A549 (cell line): Measurements from ENCODE around the gene KIF1A. TPM values are rescaled to one million over a fixed set of nuclear protein-coding genes. Genes with fewer than 3 reads are reported as not detected.

Experiments
- ATAC-seq, 2 experiments: fragments of 200-7000 bp in 1 of 2; fragments of >200 bp in 1 of 2; cut with Nextera tagmentation in 1 of 2; cut with Tn5 transposase in 1 of 2; 3 replicates each; pipeline versions ENCODE4 v1.8.0 to v1.9.1; 2018 to 2020; ENCODE audit warnings: mild to moderate bottlenecking in 1 of 2, moderate library complexity in 1 of 2
- CTCF ChIA-PET: fragments of 300-600 bp; sonication (Branson Sonifier 250); formaldehyde crosslinking; extraction: SDS; loops from one replicate; lab custom pipeline; 2021; ENCODE audit warnings: antibody characterized with exemption, inconsistent platforms; lab: Yijun Ruan, JAX
- POLR2A ChIA-PET: fragments of 350-600 bp; formaldehyde crosslinking; extraction: SDS; loops from one replicate; lab custom pipeline; 2021; ENCODE audit warnings: antibody characterized with exemption, inconsistent platforms; lab: Yijun Ruan, JAX
- DNase-seq, 2 experiments: peaks; one replicate each; pipeline versions ENCODE4 v3.0.0 to v3.0.0-alpha.2; 2011 to 2016; ENCODE audit warnings: low read depth in 1 of 2, low spot score in 1 of 2
- FAIRE-seq: peaks from 2 replicates; lab custom pipeline; 2011; peaks lifted over from hg19 to GRCh38; lab: Jason Lieb, UNC
- H3K27ac ChIP-seq, 2 experiments: fragments of >200 bp; sonication (Bioruptor Twin); formaldehyde crosslinking; 3 replicates each; pipeline ENCODE4 v1.5.1; 2016 to 2017
- H3K4me1 ChIP-seq: fragments of >200 bp; sonication (Bioruptor Twin); formaldehyde crosslinking; 3 replicates; pipeline ENCODE4 v1.6.1; 2016
- H3K4me2 ChIP-seq: fragments of >200 bp; sonication (Bioruptor Twin); formaldehyde crosslinking; 3 replicates; pipeline ENCODE4 v1.6.1; 2016
- H3K4me3 ChIP-seq: fragments of >200 bp; sonication (Bioruptor Twin); formaldehyde crosslinking; 3 replicates; pipeline ENCODE4 v1.5.1; 2016
- H3K9me3 ChIP-seq: fragments of >200 bp; sonication (Bioruptor Twin); formaldehyde crosslinking; 3 replicates; pipeline ENCODE4 v1.6.1; 2016
- BCL3 ChIP-seq: fragments of >200 bp; sonication (Bioruptor Twin); formaldehyde crosslinking; IDR thresholded peaks from 3 replicates; pipeline ENCODE4 v1.6.1; 2016
- BHLHE40 ChIP-seq: IDR thresholded peaks from 2 replicates; pipeline ENCODE4 v1.6.1; 2012; ENCODE audit warnings: low read depth, low read length, inconsistent platforms
- CHD4 ChIP-seq: fragments of 200-600 bp; sonication (generic); IDR thresholded peaks from 2 replicates; pipeline ENCODE4 v1.6.1; 2016; ENCODE audit warnings: antibody characterized with exemption, mild to moderate bottlenecking, borderline replicate concordance
- E2F6 ChIP-seq: IDR thresholded peaks from 2 replicates; pipeline ENCODE4 v1.6.1; 2012; ENCODE audit warnings: low read depth, borderline replicate concordance
- EHF ChIP-seq: fragments of 250-450 bp; sonication (Bioruptor Pico); IDR thresholded peaks from 2 replicates; pipeline ENCODE4 v1.5.0; 2020; ENCODE audit warnings: mild to moderate bottlenecking
- ELK1 ChIP-seq: fragments of 150-350 bp; IDR thresholded peaks from 2 replicates; pipeline ENCODE4 v1.6.1; 2014; ENCODE audit warnings: low read depth, mild to moderate bottlenecking, low read length
- FOSB ChIP-seq: fragments of 250-450 bp; sonication (Bioruptor Pico); IDR thresholded peaks from 2 replicates; pipeline ENCODE4 v1.5.0; 2020; ENCODE audit warnings: mild to moderate bottlenecking, moderate library complexity
- FOSL2 ChIP-seq, 2 experiments: fragments of 450-650 bp in 1 of 2; fragments of >200 bp in 1 of 2; sonication (Bioruptor Twin) in 1 of 2; formaldehyde crosslinking; IDR thresholded peaks; 2 replicates each; pipeline versions ENCODE4 v1.5.0 to v1.6.1; 2016 to 2020; ENCODE audit warnings: mild to moderate bottlenecking in 1 of 2, moderate library complexity in 1 of 2
- HES2 ChIP-seq: fragments of >200 bp; sonication (Bioruptor Twin); formaldehyde crosslinking; IDR thresholded peaks from 2 replicates; pipeline ENCODE4 v1.6.1; 2016
- HEYL ChIP-seq: fragments of 250-450 bp; sonication (Bioruptor Pico); IDR thresholded peaks from 2 replicates; pipeline ENCODE4 v1.8.0; 2021; ENCODE audit warnings: mild to moderate bottlenecking, moderate library complexity
- HOXA7 ChIP-seq: fragments of 250-450 bp; sonication (Bioruptor Pico); IDR thresholded peaks from 2 replicates; pipeline ENCODE4 v1.5.0; 2020; ENCODE audit warnings: mild to moderate bottlenecking, moderate library complexity
- HOXB13 ChIP-seq: fragments of 250-450 bp; sonication (Bioruptor Pico); IDR thresholded peaks from 2 replicates; pipeline ENCODE4 v1.5.0; 2020; ENCODE audit warnings: low read depth, mild to moderate bottlenecking, moderate library complexity
- HOXB5 ChIP-seq: fragments of 250-450 bp; sonication (Bioruptor Pico); IDR thresholded peaks from 2 replicates; pipeline ENCODE4 v1.5.0; 2020; ENCODE audit warnings: mild to moderate bottlenecking, moderate library complexity
- JUN ChIP-seq, 2 experiments: fragments of >200 bp; sonication (Bioruptor Twin); formaldehyde crosslinking; IDR thresholded peaks; 2 replicates in 1 of 2; 3 replicates in 1 of 2; pipeline ENCODE4 v1.6.1; 2016 to 2017
- KDM1A ChIP-seq: fragments of 200-600 bp; sonication (generic); IDR thresholded peaks from 2 replicates; pipeline ENCODE4 v1.6.1; 2016; ENCODE audit warnings: low read depth, mild to moderate bottlenecking
- KDM5A ChIP-seq: fragments of 200-600 bp; sonication (generic); IDR thresholded peaks from 2 replicates; pipeline ENCODE4 v1.6.1; 2016; ENCODE audit warnings: antibody characterized with exemption, mild to moderate bottlenecking
- MAFK ChIP-seq: fragments of 450-650 bp; IDR thresholded peaks from 2 replicates; pipeline ENCODE4 v1.6.1; 2014; ENCODE audit not compliant: partially characterized antibody
- MAX ChIP-seq: IDR thresholded peaks from 2 replicates; pipeline ENCODE4 v1.6.1; 2012
- MAZ ChIP-seq: fragments of 150-350 bp; IDR thresholded peaks from 2 replicates; pipeline ENCODE4 v1.6.1; 2014; ENCODE audit warnings: antibody characterized with exemption, low read depth, low read length, borderline replicate concordance
- NR3C1 ChIP-seq: fragments of >200 bp; sonication (Bioruptor Twin); formaldehyde crosslinking; IDR thresholded peaks from 3 replicates; pipeline ENCODE4 v1.6.1; 2017
- PBX3 ChIP-seq: IDR thresholded peaks from 2 replicates; pipeline ENCODE4 v1.6.1; 2012
- POLR2AphosphoS2 ChIP-seq: conservative IDR thresholded peaks from 2 replicates; pipeline ENCODE4 v1.6.1; 2012; ENCODE audit warnings: low read length, improper control_type of control experiment, inconsistent platforms
- RARB ChIP-seq: fragments of 250-450 bp; sonication (Bioruptor Pico); IDR thresholded peaks from 2 replicates; pipeline ENCODE4 v1.8.0; 2021; ENCODE audit warnings: mild to moderate bottlenecking, moderate library complexity
- REST ChIP-seq: fragments of 200-600 bp; sonication (generic); IDR thresholded peaks from 2 replicates; pipeline ENCODE4 v1.6.1; 2016; ENCODE audit warnings: antibody characterized with exemption, mild to moderate bottlenecking, moderate library complexity
- RFX5 ChIP-seq: fragments of 450-650 bp; IDR thresholded peaks from 2 replicates; pipeline ENCODE4 v1.7.1; 2014; ENCODE audit warnings: antibody characterized with exemption, mild to moderate bottlenecking, moderate library complexity
- RNF2 ChIP-seq: fragments of 200-600 bp; sonication (generic); IDR thresholded peaks from 2 replicates; pipeline ENCODE4 v1.6.1; 2016; ENCODE audit warnings: low read depth, mild to moderate bottlenecking, antibody characterized with exemption, moderate library complexity, borderline replicate concordance
- SREBF2 ChIP-seq: fragments of 450-650 bp; IDR thresholded peaks from 2 replicates; pipeline ENCODE4 v1.6.1; 2014; ENCODE audit warnings: mild to moderate bottlenecking, moderate library complexity
- USF2 ChIP-seq: fragments of 450-650 bp; IDR thresholded peaks from 2 replicates; pipeline ENCODE4 v1.6.1; 2014; ENCODE audit warnings: antibody characterized with exemption
- ZC3H11A ChIP-seq: fragments of 450-650 bp; IDR thresholded peaks from 2 replicates; pipeline ENCODE4 v1.6.1; 2014; ENCODE audit warnings: antibody characterized with exemption, mild to moderate bottlenecking
- WGBS: methylation state at CpG from one replicate; pipeline ENCODE4 v1.1.6; 2017; ENCODE audit errors: missing lambda C conversion rate; 5-methylcytosine and 5-hydroxymethylcytosine counted together
- polyA plus RNA-seq, 4 experiments: library from polyadenylated mRNA; depleted of rRNA in 3 of 4; stranded (reverse); fragments of >200 nt; fragmentation: RNase III in 1 of 4; extraction: RNeasy Plus Mini Kit Qiagen cat#74134 plus additional on column Dnase treatment in 1 of 4; gene quantifications; 2 replicates in 3 of 4; 3 replicates in 1 of 4; pipeline ENCODE4 v1.2.3, GENCODE V29; 2011 to 2017

KIF1A gene
- polyA plus RNA-seq, 2 of the 4 experiments (the other 2 are of a cell fraction) = 0.28 to 0.50 TPM

GRCh38 chr2:240670950-240671349 is 149.1 kb downstream of the KIF1A start (continued):
- TF ChIP-seq KDM1A = no peak

- FAIRE-seq (no peak), ATAC-seq (no peak), DNase-seq (no peak)
- no peak for TF ChIP-seq RNF2
- TF ChIP-seq MAZ = no peak
- TF ChIP-seq HEYL (CRISPR knock-in tag) = no peak
- TF ChIP-seq ZC3H11A = no peak
- no peak for TF ChIP-seq ELK1
- TF ChIP-seq JUN (IDR thresholded peaks at IDR 0.05) = no peak
- TF ChIP-seq SREBF2 = no peak
- no peak for TF ChIP-seq POLR2AphosphoS2
- no peak for TF ChIP-seq BHLHE40
- TF ChIP-seq NR3C1 = no peak
- no peak for TF ChIP-seq FOSL2 (IDR thresholded peaks at IDR 0.05)
- no peak for TF ChIP-seq FOSL2 (CRISPR knock-in tag; IDR thresholded peaks at IDR 0.05)
- no peak for TF ChIP-seq MAX
- no peak for TF ChIP-seq BCL3
- TF ChIP-seq CHD4 = no peak
- TF ChIP-seq KDM5A = no peak
- TF ChIP-seq REST = no peak
- no peak for TF ChIP-seq FOSB (CRISPR knock-in tag)
- TF ChIP-seq MAFK = no peak
- TF ChIP-seq RARB (CRISPR knock-in tag) = no peak
- Histone ChIP-seq H3K27ac (no peak overlapping the region), H3K4me2 (no peak overlapping the region), H3K4me3 (no peak overlapping the region), H3K4me1 (no peaks in the 10 kb centered on the region), H3K9me3 (peaks cover 4% of the 10 kb centered on the region; the same call in 2 of the 3 replicates)
- ChIA-PET CTCF (interaction anchor here (1.3 kb wide), 1 partner anchor 66 kb away, joined by 3 read pairs; no protein-coding TSS in a partner anchor), POLR2A (no interaction called here)
- WGBS = 31% methylated on average over 7 of the region's 7 CpGs
Measured at GRCh38 chr2:240670402-240670801, 149.6 kb downstream of the KIF1A start.

GRCh38 chr2:240664622-240665021 is 155.4 kb downstream of the KIF1A start:
- ChIA-PET POLR2A (no interaction called here), CTCF (no interaction called here)
- no peak overlapping the region for H3K27ac ChIP-seq
- H3K4me1 ChIP-seq = no peaks in the 10 kb centered on the region
- no peak overlapping the region for H3K4me2 ChIP-seq
- H3K4me3 ChIP-seq = no peak overlapping the region
- 4% methylated on average over 1 of the region's 1 CpG for WGBS
- no peak for FAIRE-seq
- peaks cover 28% of the 10 kb centered on the region for H3K9me3 ChIP-seq
- ATAC-seq = no peak
- DNase-seq = no peak
- TF ChIP-seq KDM1A (no peak), EHF (CRISPR knock-in tag) (no peak), HOXA7 (CRISPR knock-in tag) (no peak), HES2 (no peak), USF2 (no peak), ZC3H11A (no peak), PBX3 (no peak), HOXB13 (no peak), FOSB (CRISPR knock-in tag) (no peak), RFX5 (no peak), HOXB5 (CRISPR knock-in tag) (no peak), E2F6 (no peak)
